IMR-90 (cell line): ENCODE results near the gene MBOAT1. TPM values are rescaled to one million over a fixed set of nuclear protein-coding genes. Genes with fewer than 3 reads are reported as not detected.

Source experiments
- ATAC-seq: fragments of 200-7000 bp; cut with Tn5 transposase; 2 replicates; pipeline ENCODE4 v1.9.1; 2020; ENCODE audit warnings: low read depth, mild to moderate bottlenecking, moderate library complexity
- BruUV-seq: library from RNA; stranded (reverse); fragments of 400-500 nt; replicated peaks from 2 replicates; lab custom pipeline; 2021; lab: Mats Ljungman, UMichigan
- CTCF ChIA-PET: fragments of 300-600 bp; formaldehyde crosslinking; extraction: SDS; loops from one replicate; lab custom pipeline; 2021; ENCODE audit warnings: antibody characterized with exemption; lab: Yijun Ruan, JAX
- POLR2A ChIA-PET: fragments of 300-600 bp; sonication (Branson Sonifier 250); formaldehyde crosslinking; loops from one replicate; lab custom pipeline; 2022; ENCODE audit warnings: antibody characterized with exemption; ENCODE audit not compliant: unreplicated experiment; lab: Charles Lee
- DNase-seq: peaks from one replicate; pipeline ENCODE4 v3.0.0; 2013
- H2AFZ ChIP-seq: replicated peaks from 2 replicates; pipeline ENCODE3; 2013; ENCODE audit warnings: low read length, mild to moderate bottlenecking; ENCODE audit not compliant: poor library complexity
- H2AK5ac ChIP-seq: 2 replicates; pipeline ENCODE4 v1.6.1; 2013; ENCODE audit warnings: low read depth, low read length, inconsistent platforms
- H2AK9ac ChIP-seq: replicated peaks from 2 replicates; pipeline ENCODE3; 2013; ENCODE audit warnings: mild to moderate bottlenecking, low read depth, low read length, moderate library complexity; ENCODE audit not compliant: poor library complexity
- H2BK120ac ChIP-seq: 2 replicates; pipeline ENCODE4 v1.6.1; 2013; ENCODE audit warnings: low read depth, low read length, inconsistent platforms
- H2BK15ac ChIP-seq: 3 replicates; pipeline ENCODE4 v1.6.1; 2013; ENCODE audit warnings: low read depth, low read length, inconsistent platforms
- H2BK20ac ChIP-seq: 2 replicates; pipeline ENCODE4 v1.6.1; 2013; ENCODE audit warnings: low read depth, mild to moderate bottlenecking, inconsistent platforms, low read length, moderate library complexity
- H2BK5ac ChIP-seq: 2 replicates; pipeline ENCODE4 v1.6.1; 2013; ENCODE audit warnings: mild to moderate bottlenecking, low read depth, low read length, inconsistent platforms; ENCODE audit not compliant: poor library complexity, severe bottlenecking
- H3K14ac ChIP-seq: replicated peaks from 2 replicates; pipeline ENCODE4 v1.6.1; 2013; ENCODE audit warnings: low read depth, low read length, inconsistent platforms
- H3K18ac ChIP-seq: 2 replicates; pipeline ENCODE4 v1.6.1; 2013; ENCODE audit warnings: low read depth, low read length, control low read depth
- H3K23ac ChIP-seq: 2 replicates; pipeline ENCODE4 v1.6.1; 2013; ENCODE audit warnings: low read depth, low read length, inconsistent platforms
- H3K27ac ChIP-seq: 2 replicates; pipeline ENCODE4 v1.5.1; 2013; ENCODE audit warnings: mild to moderate bottlenecking, control low read depth, low read length; ENCODE audit not compliant: insufficient read depth
- H3K27me3 ChIP-seq: 2 replicates; pipeline ENCODE4 v1.6.1; 2013; ENCODE audit warnings: low read length; ENCODE audit not compliant: control insufficient read depth, insufficient read depth
- H3K36me3 ChIP-seq: 2 replicates; pipeline ENCODE4 v1.6.1; 2013; ENCODE audit warnings: low read length, mixed read lengths; ENCODE audit not compliant: control insufficient read depth, insufficient read depth
- H3K4ac ChIP-seq: 2 replicates; pipeline ENCODE4 v1.6.1; 2013; ENCODE audit warnings: low read depth, low read length, inconsistent platforms
- H3K4me1 ChIP-seq: 2 replicates; pipeline ENCODE4 v1.6.1; 2013; ENCODE audit warnings: low read length, mixed read lengths; ENCODE audit not compliant: control insufficient read depth, insufficient read depth
- H3K4me2 ChIP-seq: 2 replicates; pipeline ENCODE4 v1.6.1; 2013; ENCODE audit warnings: low read depth, mild to moderate bottlenecking, control low read depth, low read length, moderate library complexity
- H3K4me3 ChIP-seq: 2 replicates; pipeline ENCODE4 v1.5.1; 2013; ENCODE audit warnings: low read depth, mild to moderate bottlenecking, control low read depth, low read length, moderate library complexity; ENCODE audit not compliant: insufficient read depth
- H3K56ac ChIP-seq: 2 replicates; pipeline ENCODE4 v1.6.1; 2013; ENCODE audit warnings: low read length, inconsistent platforms; ENCODE audit not compliant: insufficient read depth; ENCODE audit errors: extremely low read depth
- H3K79me1 ChIP-seq, 2 experiments: 2 replicates each; pipeline ENCODE4 v1.6.1; 2013; ENCODE audit warnings: low read length in 2 of 2, inconsistent platforms in 1 of 2, low read depth in 1 of 2
- H3K9ac ChIP-seq: 2 replicates; pipeline ENCODE4 v1.6.1; 2013; ENCODE audit warnings: low read depth, low read length, control low read depth
- H3K9me1 ChIP-seq: 2 replicates; pipeline ENCODE4 v1.6.1; 2013; ENCODE audit warnings: low read length, inconsistent platforms; ENCODE audit not compliant: insufficient read depth
- H3K9me3 ChIP-seq: 2 replicates; pipeline ENCODE4 v1.6.1; 2013; ENCODE audit warnings: low read length; ENCODE audit not compliant: control insufficient read depth, insufficient read depth
- H4K20me1 ChIP-seq: 2 replicates; pipeline ENCODE4 v1.6.1; 2013; ENCODE audit warnings: low read length, inconsistent platforms; ENCODE audit not compliant: insufficient read depth
- H4K5ac ChIP-seq: 2 replicates; pipeline ENCODE4 v1.6.1; 2013; ENCODE audit warnings: mild to moderate bottlenecking, low read depth, low read length, control low read depth
- H4K8ac ChIP-seq, 2 experiments: 2 replicates each; pipeline ENCODE4 v1.6.1; 2013; ENCODE audit warnings: low read depth in 2 of 2, low read length in 2 of 2, control low read depth in 1 of 2, inconsistent platforms in 1 of 2
- H4K91ac ChIP-seq: 2 replicates; pipeline ENCODE4 v1.6.1; 2013; ENCODE audit warnings: low read depth, low read length, inconsistent platforms; ENCODE audit not compliant: insufficient read depth
- CHD1 ChIP-seq: IDR thresholded peaks from 2 replicates; pipeline ENCODE4 v1.6.1; 2012; ENCODE audit warnings: low read depth, low read length, improper control_type of control experiment
- MAFK ChIP-seq: IDR thresholded peaks from 2 replicates; pipeline ENCODE4 v1.6.1; 2012; ENCODE audit warnings: low read depth, low read length, improper control_type of control experiment
- NFE2L2 ChIP-seq: fragments of 150-350 bp; IDR thresholded peaks from 2 replicates; pipeline ENCODE4 v1.6.1; 2016; ENCODE audit warnings: low read depth, mild to moderate bottlenecking, low read length
- POLR2A ChIP-seq: IDR thresholded peaks from 2 replicates; pipeline ENCODE4 v1.6.1; 2012; ENCODE audit warnings: mild to moderate bottlenecking, low read depth, low read length
- RFX5 ChIP-seq: IDR thresholded peaks from 2 replicates; pipeline ENCODE4 v1.8.0; 2012; ENCODE audit warnings: low read depth, mild to moderate bottlenecking, low read length, moderate library complexity
- SMC3 ChIP-seq: fragments of 150-350 bp; IDR thresholded peaks from 2 replicates; pipeline ENCODE4 v1.6.1; 2016; ENCODE audit warnings: low read depth, mild to moderate bottlenecking, antibody characterized with exemption, low read length, moderate library complexity
- WGBS, 2 experiments: methylation state at CpG; one replicate each; pipeline versions ENCODE4 v1.1.5 to v1.1.7; 2013; ENCODE audit warnings: missing lambda C conversion rate in 2 of 2; ENCODE audit not compliant: insufficient read length in 1 of 2; ENCODE audit errors: extremely low coverage in 2 of 2; 5-methylcytosine and 5-hydroxymethylcytosine counted together
- dilution Hi-C: fragments of 300-500 bp; cut with HindIII; formaldehyde crosslinking; loops from one replicate; pipeline ENCODE4 v1.14.3; 2018; ENCODE audit warnings: low sequenced_read_pairs; ENCODE audit not compliant: unreplicated experiment
- in situ Hi-C: fragments of 300-500 bp; cut with MboI; formaldehyde crosslinking; loops from 3 replicates; pipeline ENCODE4 v1.14.3; 2019; ENCODE audit warnings: low sequenced_read_pairs, inconsistent platforms, mixed read lengths
- intact Hi-C: fragments of 100-400 bp; cut with micrococcal nuclease; formaldehyde crosslinking; loops from 2 replicates; pipeline ENCODE4 v1.10.0; 2022
- polyA plus RNA-seq, 3 experiments: library from polyadenylated mRNA; depleted of rRNA; stranded (reverse); fragments of >200 nt; gene quantifications; 2 replicates each; pipeline ENCODE4 v1.2.3, GENCODE V29; 2012; ENCODE audit warnings: low replicate concordance in 1 of 3
- total RNA-seq: library from RNA; depleted of rRNA; stranded (reverse); fragments of >200 nt; gene quantifications from 2 replicates; pipeline ENCODE4 v1.2.3, GENCODE V29; 2012
- TF ChIP-seq, protein P1 (sequence below): conservative IDR thresholded peaks from 2 replicates; pipeline ENCODE4 v1.5.1; 2012; ENCODE audit warnings: mild to moderate bottlenecking, low read depth, low read length, improper control_type of control experiment
- TF ChIP-seq, protein P2 (sequence below): fragments of 150-350 bp; IDR thresholded peaks from 2 replicates; pipeline ENCODE4 v1.6.1; 2017; ENCODE audit warnings: mild to moderate bottlenecking, antibody characterized with exemption, low read length, low read depth

The MBOAT1 gene
- total and polyA plus RNA-seq, 2 of the 4 experiments (the other 2 are of a cell fraction) = 1.6 to 4.7 TPM

DNA sequence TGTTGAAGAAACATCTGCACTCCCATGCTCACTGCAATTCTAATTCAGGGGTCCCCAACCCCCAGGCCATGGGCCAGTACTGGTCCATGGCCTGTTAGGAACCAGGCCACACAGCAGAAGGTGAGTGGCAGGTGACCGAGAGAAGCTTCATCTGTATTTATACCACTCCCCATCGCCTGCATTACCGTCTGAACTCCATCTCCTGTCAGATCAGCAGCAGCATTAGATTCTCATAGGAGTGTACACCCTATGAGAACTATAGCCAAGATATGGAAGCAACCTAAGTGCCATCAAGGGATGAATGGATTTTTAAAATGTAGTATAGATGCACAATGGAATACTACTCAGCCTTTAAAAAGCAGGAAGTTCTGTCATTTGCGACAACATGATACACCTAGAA, 53.2 kb downstream of the MBOAT1 start:
- Histone ChIP-seq H3K18ac (no peak overlapping the region), H3K4me3 (no peak overlapping the region), H2AFZ (no peak overlapping the region), H3K56ac (no peak overlapping the region), H2BK120ac (no peak overlapping the region), H3K27ac (no peak overlapping the region), H3K9me3 (no peaks in the 10 kb centered on the region), H2AK5ac (no peak overlapping the region), H3K4me2 (no peak overlapping the region), H3K9me1 (peaks cover 3% of the 10 kb centered on the region; the same call in 1 of the 2 replicates), H3K79me1 (peaks cover 0 to 4% of the 10 kb centered on the region in 2 experiments; a peak in 2 of 4 replicates), H3K4me1 (peaks cover 1% of the 10 kb centered on the region), H2BK20ac (no peak overlapping the region), H3K36me3 (no peaks in the 10 kb centered on the region), H3K23ac (no peak overlapping the region), H4K20me1 (no peaks in the 10 kb centered on the region), H3K14ac (no peak overlapping the region), H3K27me3 (no peaks in the 10 kb centered on the region), H2AK9ac (no peak overlapping the region), H2BK5ac (no peak overlapping the region), H4K8ac (no peak overlapping the region), H3K9ac (no peak overlapping the region), H4K91ac (no peak overlapping the region), H3K4ac (no peak overlapping the region), H2BK15ac (no peak overlapping the region), H4K5ac (no peak overlapping the region)
- TF ChIP-seq NFE2L2 (no peak), MAFK (no peak), SMC3 (no peak), RFX5 (no peak), POLR2A (no peak), CHD1 (no peak)
- TF ChIP-seq, protein P1, sequence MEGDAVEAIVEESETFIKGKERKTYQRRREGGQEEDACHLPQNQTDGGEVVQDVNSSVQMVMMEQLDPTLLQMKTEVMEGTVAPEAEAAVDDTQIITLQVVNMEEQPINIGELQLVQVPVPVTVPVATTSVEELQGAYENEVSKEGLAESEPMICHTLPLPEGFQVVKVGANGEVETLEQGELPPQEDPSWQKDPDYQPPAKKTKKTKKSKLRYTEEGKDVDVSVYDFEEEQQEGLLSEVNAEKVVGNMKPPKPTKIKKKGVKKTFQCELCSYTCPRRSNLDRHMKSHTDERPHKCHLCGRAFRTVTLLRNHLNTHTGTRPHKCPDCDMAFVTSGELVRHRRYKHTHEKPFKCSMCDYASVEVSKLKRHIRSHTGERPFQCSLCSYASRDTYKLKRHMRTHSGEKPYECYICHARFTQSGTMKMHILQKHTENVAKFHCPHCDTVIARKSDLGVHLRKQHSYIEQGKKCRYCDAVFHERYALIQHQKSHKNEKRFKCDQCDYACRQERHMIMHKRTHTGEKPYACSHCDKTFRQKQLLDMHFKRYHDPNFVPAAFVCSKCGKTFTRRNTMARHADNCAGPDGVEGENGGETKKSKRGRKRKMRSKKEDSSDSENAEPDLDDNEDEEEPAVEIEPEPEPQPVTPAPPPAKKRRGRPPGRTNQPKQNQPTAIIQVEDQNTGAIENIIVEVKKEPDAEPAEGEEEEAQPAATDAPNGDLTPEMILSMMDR = no peak
- TF ChIP-seq, protein P2, sequence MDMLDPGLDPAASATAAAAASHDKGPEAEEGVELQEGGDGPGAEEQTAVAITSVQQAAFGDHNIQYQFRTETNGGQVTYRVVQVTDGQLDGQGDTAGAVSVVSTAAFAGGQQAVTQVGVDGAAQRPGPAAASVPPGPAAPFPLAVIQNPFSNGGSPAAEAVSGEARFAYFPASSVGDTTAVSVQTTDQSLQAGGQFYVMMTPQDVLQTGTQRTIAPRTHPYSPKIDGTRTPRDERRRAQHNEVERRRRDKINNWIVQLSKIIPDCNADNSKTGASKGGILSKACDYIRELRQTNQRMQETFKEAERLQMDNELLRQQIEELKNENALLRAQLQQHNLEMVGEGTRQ = no peak
- ChIA-PET POLR2A (no interaction called here), CTCF (no interaction called here)
- in situ Hi-C loops = no loop called here
- no peak for DNase-seq
- ATAC-seq = no peak
- BruUV-seq = no TSS peak
- no CpG with 5 or more reads among the region's 4 CpGs for WGBS, 2 experiments
- intact Hi-C loops = no loop called here
- dilution Hi-C loops = no loop called here
